GM19240 (cell line): ENCODE measurements around the gene MED13L.

Experiments
- DNase-seq: peaks from one replicate; pipeline ENCODE4 v3.0.0; 2011; ENCODE audit warnings: low spot score; ENCODE audit not compliant: insufficient read length

Gene MED13L

GRCh38 chr12:116155383-116155782, 122.1 kb downstream of the MED13L start:
- no peak for DNase-seq

GRCh38 chr12:116153983-116154382, 123.5 kb downstream of the MED13L start:
- no peak for DNase-seq

- DNase-seq, result no peak
Measured at GRCh38 chr12:116153113-116153512, 124.4 kb downstream of the MED13L start.

GRCh38 chr12:116152268-116152667, 125.2 kb downstream of the MED13L start:
- DNase-seq, result no peak

- DNase-seq, result no peak
Measured at GRCh38 chr12:116150452-116150851, 127.0 kb downstream of the MED13L start.

GRCh38 chr12:116150001-116150400, 127.5 kb downstream of the MED13L start:
- DNase-seq, result no peak

- DNase-seq, result no peak
Measured at GRCh38 chr12:116148844-116149243, 128.6 kb downstream of the MED13L start.

- DNase-seq, result no peak
Measured at GRCh38 chr12:116146386-116146785, 131.1 kb downstream of the MED13L start.

- DNase-seq, result no peak
Measured at GRCh38 chr12:116145451-116145850, 132.0 kb downstream of the MED13L start.

- DNase-seq, result no peak
Measured at GRCh38 chr12:116144384-116144783, 133.1 kb downstream of the MED13L start.

- DNase-seq, result no peak
Measured at GRCh38 chr12:116143909-116144308, 133.6 kb downstream of the MED13L start.

- no peak for DNase-seq
Measured at GRCh38 chr12:116142936-116143898, 134.3 kb downstream of the MED13L start.

- DNase-seq, result no peak
Measured at GRCh38 chr12:116141833-116142162, 135.7 kb downstream of the MED13L start.

GRCh38 chr12:116141110-116141832, 136.2 kb downstream of the MED13L start:
- no peak for DNase-seq

GRCh38 chr12:116140529-116140928, 137.0 kb downstream of the MED13L start:
- no peak for DNase-seq

GRCh38 chr12:116138781-116139180, 138.7 kb downstream of the MED13L start:
- DNase-seq, result no peak

GRCh38 chr12:116138364-116138763, 139.1 kb downstream of the MED13L start:
- no peak for DNase-seq

GRCh38 chr12:116137318-116137717, 140.2 kb downstream of the MED13L start:
- DNase-seq, result no peak

- DNase-seq, result no peak
Measured at GRCh38 chr12:116136340-116136739, 141.2 kb downstream of the MED13L start.

GRCh38 chr12:116135209-116135930, 142.1 kb downstream of the MED13L start:
- DNase-seq, result no peak

GRCh38 chr12:116133636-116134214, 143.8 kb downstream of the MED13L start:
- DNase-seq, result no peak

GRCh38 chr12:116133149-116133548, 144.3 kb downstream of the MED13L start:
- no peak for DNase-seq
